Esophagus muscularis mucosa (tissue), 4 donors: ENCODE data around the gene PRSS58.

ENCODE experiments used
- CTCF ChIP-seq, 3 experiments: fragments of 200-600 bp in 2 of 3; fragments of 450-650 bp in 1 of 3; sonication (generic) in 2 of 3; IDR thresholded peaks; one replicate each; pipeline ENCODE4 v1.5.1; 2017 to 2019; ENCODE audit warnings: antibody characterized with exemption in 3 of 3, mild to moderate bottlenecking in 2 of 3, moderate library complexity in 1 of 3
- EP300 ChIP-seq: sonication (generic); formaldehyde crosslinking; IDR thresholded peaks from one replicate; pipeline ENCODE4 v1.6.1; 2017; ENCODE audit warnings: antibody characterized with exemption
- POLR2A ChIP-seq: fragments of 450-650 bp; IDR thresholded peaks from one replicate; pipeline ENCODE4 v1.6.1; 2017; ENCODE audit warnings: antibody characterized with exemption, moderate library complexity, mild to moderate bottlenecking, low read depth
- POLR2AphosphoS5 ChIP-seq, 2 donors: sonication (generic); formaldehyde crosslinking; IDR thresholded peaks; one replicate each; pipeline ENCODE4 v1.6.1; 2017; ENCODE audit warnings: antibody characterized with exemption in 2 of 2

GRCh38 chr7:142231716-142232115 lies 26.1 kb downstream of the PRSS58 start:
- no peak for TF ChIP-seq CTCF (IDR thresholded peaks at IDR 0.05)
- TF ChIP-seq POLR2AphosphoS5 (IDR thresholded peaks at IDR 0.05) = no peak
- no peak for TF ChIP-seq POLR2A
- TF ChIP-seq EP300 = no peak
